Thyroid gland (tissue), 4 donors: ENCODE results near the gene CLP1. TPM values are rescaled to one million over a fixed set of nuclear protein-coding genes. Genes with fewer than 3 reads are reported as not detected.
A peak's percentile ranks its signal among the peaks of the same experiment; 100 is the strongest.

Source experiments
- DNase-seq, 2 donors: peaks; one replicate each; pipeline ENCODE4 v3.0.0-alpha.2; 2019
- H3K27ac ChIP-seq, 3 donors: fragments of 200-600 bp; sonication (generic); 1 replicate in 2 of 3; 2 replicates in 1 of 3; pipeline ENCODE4 v1.5.1; 2016 to 2019; ENCODE audit warnings: mild to moderate bottlenecking in 1 of 3, moderate library complexity in 1 of 3
- H3K27me3 ChIP-seq: fragments of 200-600 bp; sonication (generic); one replicate; pipeline ENCODE4 v1.5.1; 2019
- H3K36me3 ChIP-seq, 2 donors: fragments of 200-600 bp; sonication (generic); one replicate each; pipeline ENCODE4 v1.5.1; 2016 to 2019
- H3K4me1 ChIP-seq, 2 donors: fragments of 200-600 bp; sonication (generic); one replicate each; pipeline ENCODE4 v1.5.1; 2017 to 2019
- H3K4me3 ChIP-seq, 3 donors: fragments of 200-600 bp; sonication (generic); replicated peaks in 1 of 3; 1 replicate in 2 of 3; 2 replicates in 1 of 3; pipeline ENCODE4 v1.5.1; 2016; ENCODE audit warnings: mild to moderate bottlenecking in 1 of 3
- H3K9me3 ChIP-seq: fragments of 200-600 bp; sonication (generic); one replicate; pipeline ENCODE4 v1.5.1; 2017
- POLR2A ChIP-seq, 2 donors: fragments of 450-650 bp; IDR thresholded peaks; one replicate each; pipeline ENCODE4 v1.6.1; 2017; ENCODE audit warnings: antibody characterized with exemption in 2 of 2, mild to moderate bottlenecking in 2 of 2, moderate library complexity in 1 of 2
- WGBS, 2 donors: methylation state at CpG; one replicate each; pipeline ENCODE4 v1.1.5; 2017; 5-methylcytosine and 5-hydroxymethylcytosine counted together
- intact Hi-C: fragments of 100-400 bp; cut with DNase I; formaldehyde crosslinking; loops from one replicate; pipeline ENCODE4 v1.15.1; 2023
- total RNA-seq, 4 donors: library from RNA; depleted of rRNA; stranded (reverse); fragments of >200 nt; gene quantifications; one replicate each; pipeline ENCODE4 v1.2.3, GENCODE V29; 2016
- TF ChIP-seq, protein P1 (sequence below), 6 experiments: fragments of 200-600 bp in 3 of 6; fragments of 450-650 bp in 3 of 6; sonication (generic) in 3 of 6; IDR thresholded peaks; one replicate each; pipeline ENCODE4 v1.5.1; 2016 to 2019; ENCODE audit warnings: antibody characterized with exemption in 6 of 6, mild to moderate bottlenecking in 2 of 6, inconsistent platforms in 1 of 6, moderate library complexity in 1 of 6

CLP1 gene
- 10 to 100 TPM; 10.7 to 15.9 (median 14.1) TPM for total RNA-seq

DNA sequence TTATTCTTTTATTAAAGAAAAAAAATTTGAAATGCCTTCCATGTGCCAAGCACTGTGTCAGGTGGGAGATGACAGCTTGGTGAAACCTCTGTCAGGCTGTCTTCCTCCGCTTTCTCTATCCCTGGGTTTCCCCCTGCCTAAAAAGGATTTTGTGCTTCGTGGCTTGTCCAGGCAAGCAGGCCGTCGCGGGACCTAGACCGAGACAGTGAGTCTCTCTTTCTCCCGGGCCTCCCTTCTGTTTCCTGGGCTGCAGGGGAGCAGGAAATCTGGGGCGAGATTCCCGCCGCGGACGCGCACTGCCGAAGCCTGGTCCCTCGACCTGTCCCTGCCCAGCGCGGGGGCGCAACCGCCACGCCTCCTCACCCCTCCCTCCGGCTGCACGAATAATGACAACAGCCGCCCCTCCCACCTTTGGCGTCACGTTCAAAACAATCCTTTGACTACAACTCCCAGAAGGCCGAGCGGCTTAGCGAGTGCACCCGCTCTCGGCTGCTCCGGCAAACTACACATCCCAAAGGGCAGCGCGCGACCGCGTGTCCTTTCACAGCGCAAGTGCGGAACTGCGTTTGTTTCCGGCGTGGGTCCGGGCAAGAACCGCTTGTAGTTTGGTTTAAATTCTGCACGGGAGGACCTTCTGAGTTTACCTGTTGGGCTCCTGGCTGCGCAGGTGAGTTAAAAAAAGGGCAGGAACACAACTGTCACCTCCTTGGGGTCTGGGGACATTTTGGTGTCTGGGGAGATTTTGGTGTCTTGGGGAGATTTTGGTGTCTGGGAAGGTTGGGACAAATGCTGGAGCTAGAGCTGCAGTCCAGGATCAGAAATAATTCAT is at the start of gene CLP1:
CLP1 (plus strand) TSS at position 569 of the 829 bp plus-strand sequence. CDS start 1,715 bp downstream, outside the sequence.
- H3K36me3 ChIP-seq, result peaks cover 20 to 28% of the 10 kb centered on the region in 2 donors
- intact Hi-C loops, result no loop called here
- TF ChIP-seq POLR2A (IDR thresholded peaks at IDR 0.05), result peak in 1 of 2 donors; percentile 79
- TF ChIP-seq, protein P1, sequence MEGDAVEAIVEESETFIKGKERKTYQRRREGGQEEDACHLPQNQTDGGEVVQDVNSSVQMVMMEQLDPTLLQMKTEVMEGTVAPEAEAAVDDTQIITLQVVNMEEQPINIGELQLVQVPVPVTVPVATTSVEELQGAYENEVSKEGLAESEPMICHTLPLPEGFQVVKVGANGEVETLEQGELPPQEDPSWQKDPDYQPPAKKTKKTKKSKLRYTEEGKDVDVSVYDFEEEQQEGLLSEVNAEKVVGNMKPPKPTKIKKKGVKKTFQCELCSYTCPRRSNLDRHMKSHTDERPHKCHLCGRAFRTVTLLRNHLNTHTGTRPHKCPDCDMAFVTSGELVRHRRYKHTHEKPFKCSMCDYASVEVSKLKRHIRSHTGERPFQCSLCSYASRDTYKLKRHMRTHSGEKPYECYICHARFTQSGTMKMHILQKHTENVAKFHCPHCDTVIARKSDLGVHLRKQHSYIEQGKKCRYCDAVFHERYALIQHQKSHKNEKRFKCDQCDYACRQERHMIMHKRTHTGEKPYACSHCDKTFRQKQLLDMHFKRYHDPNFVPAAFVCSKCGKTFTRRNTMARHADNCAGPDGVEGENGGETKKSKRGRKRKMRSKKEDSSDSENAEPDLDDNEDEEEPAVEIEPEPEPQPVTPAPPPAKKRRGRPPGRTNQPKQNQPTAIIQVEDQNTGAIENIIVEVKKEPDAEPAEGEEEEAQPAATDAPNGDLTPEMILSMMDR (IDR thresholded peaks at IDR 0.05), result no peak
- 2% methylated on average over 31 to 32 of the region's 45 CpGs for WGBS, 2 donors
- H3K27me3 ChIP-seq, result no peaks in the 10 kb centered on the region
- peak within 1 kb of the TSS in 2 of 3 donors; percentile 51 to 59 for H3K4me3 ChIP-seq
- H3K27ac ChIP-seq, result peak within 1 kb of the TSS; percentile 68 to 83 (median 76)
- DNase-seq, result peak; percentile 100
- no peaks in the 10 kb centered on the region for H3K9me3 ChIP-seq
- peaks cover 8 to 12% of the 10 kb centered on the region in 2 donors for H3K4me1 ChIP-seq

DNA sequence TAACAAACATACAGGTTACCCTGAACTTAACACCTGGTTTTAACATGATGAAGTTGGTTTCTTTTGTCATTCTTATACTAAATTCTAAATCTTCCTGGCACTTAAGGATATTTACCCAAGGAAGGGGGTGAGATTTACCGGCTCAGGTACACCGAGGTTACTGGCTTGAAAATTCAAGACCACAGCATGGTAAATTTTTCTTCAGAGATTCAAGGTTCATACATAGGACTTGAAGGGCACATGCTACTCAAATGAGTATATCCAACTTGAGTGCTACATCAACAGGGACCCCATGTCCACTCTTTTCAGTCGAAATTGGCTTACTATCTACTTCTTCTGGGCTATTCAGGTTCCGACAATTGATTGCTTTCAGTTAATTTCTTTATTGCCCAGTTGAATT is 47.4 kb upstream of the CLP1 start:
- H3K9me3 ChIP-seq, result no peaks in the 10 kb centered on the region
- H3K4me1 ChIP-seq, result peaks cover 0 to 7% of the 10 kb centered on the region in 2 donors
- DNase-seq, result no peak
- TF ChIP-seq, protein P1 (IDR thresholded peaks at IDR 0.05), result no peak
- TF ChIP-seq POLR2A (IDR thresholded peaks at IDR 0.05), result no peak
- no peak overlapping the region for H3K4me3 ChIP-seq
- H3K27me3 ChIP-seq, result no peaks in the 10 kb centered on the region
- peaks cover 0 to 5% of the 10 kb centered on the region in 2 donors for H3K36me3 ChIP-seq
- no peak overlapping the region for H3K27ac ChIP-seq
- intact Hi-C loops, result no loop called here
- WGBS, 2 donors, result 93 to 97% methylated on average over 4 of the region's 4 CpGs

DNA sequence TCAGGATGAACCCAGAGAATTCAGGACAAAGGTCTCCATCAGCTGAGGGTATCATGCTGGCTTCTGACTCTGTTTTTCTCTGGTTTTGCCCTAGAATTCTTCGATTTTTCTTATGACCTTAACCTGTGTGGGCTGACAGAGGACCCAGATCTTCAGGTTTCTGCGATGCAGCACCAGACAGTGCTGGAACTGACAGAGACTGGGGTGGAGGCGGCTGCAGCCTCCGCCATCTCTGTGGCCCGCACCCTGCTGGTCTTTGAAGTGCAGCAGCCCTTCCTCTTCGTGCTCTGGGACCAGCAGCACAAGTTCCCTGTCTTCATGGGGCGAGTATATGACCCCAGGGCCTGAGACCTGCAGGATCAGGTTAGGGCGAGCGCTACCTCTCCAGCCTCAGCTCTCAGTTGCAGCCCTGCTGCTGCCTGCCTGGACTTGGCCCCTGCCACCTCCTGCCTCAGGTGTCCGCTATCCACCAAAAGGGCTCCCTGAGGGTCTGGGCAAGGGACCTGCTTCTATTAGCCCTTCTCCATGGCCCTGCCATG is 43.3 kb upstream of the CLP1 start:
- H3K36me3 ChIP-seq, result peaks cover 0 to 5% of the 10 kb centered on the region in 2 donors
- 69 to 85% methylated on average over 9 to 10 of the region's 10 CpGs for WGBS, 2 donors
- H3K27ac ChIP-seq, result no peak overlapping the region
- peak in 1 of 2 donors; percentile 13 for DNase-seq
- intact Hi-C loops, result no loop called here
- no peak for TF ChIP-seq POLR2A (IDR thresholded peaks at IDR 0.05)
- TF ChIP-seq, protein P1 (IDR thresholded peaks at IDR 0.05), result no peak
- peaks cover 0 to 7% of the 10 kb centered on the region in 2 donors for H3K4me1 ChIP-seq
- no peaks in the 10 kb centered on the region for H3K27me3 ChIP-seq
- no peak overlapping the region for H3K4me3 ChIP-seq
- no peaks in the 10 kb centered on the region for H3K9me3 ChIP-seq

DNA sequence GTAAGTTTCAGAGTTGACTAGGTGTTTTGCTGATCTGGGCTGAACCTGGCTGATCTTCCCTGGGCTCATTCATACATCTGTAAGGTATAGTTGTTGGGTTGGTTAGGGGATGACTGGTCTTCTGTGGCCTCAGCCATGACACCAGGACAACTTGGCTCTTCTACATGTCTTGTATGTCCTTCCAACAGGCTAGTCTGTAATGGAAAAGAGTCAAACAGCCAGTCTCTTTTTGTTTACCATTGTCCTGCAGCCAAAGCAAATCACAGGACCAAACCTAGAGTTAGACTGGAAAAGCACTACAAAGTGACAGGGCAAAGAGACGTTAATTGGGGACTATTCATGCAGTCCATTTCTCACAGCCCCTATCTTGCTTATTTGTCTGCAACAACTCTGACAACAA is 42.3 kb upstream of the CLP1 start:
- H3K4me1 ChIP-seq, result peaks cover 0 to 7% of the 10 kb centered on the region in 2 donors
- no peaks in the 10 kb centered on the region for H3K9me3 ChIP-seq
- H3K36me3 ChIP-seq, result peaks cover 0 to 5% of the 10 kb centered on the region in 2 donors
- TF ChIP-seq, protein P1 (IDR thresholded peaks at IDR 0.05), result no peak
- TF ChIP-seq POLR2A (IDR thresholded peaks at IDR 0.05), result no peak
- no peaks in the 10 kb centered on the region for H3K27me3 ChIP-seq
- no peak overlapping the region for H3K27ac ChIP-seq
- intact Hi-C loops, result no loop called here
- H3K4me3 ChIP-seq, result no peak overlapping the region
- no peak for DNase-seq
- WGBS, 2 donors, result 71 to 79% methylated on average over 1 of the region's 1 CpG

DNA sequence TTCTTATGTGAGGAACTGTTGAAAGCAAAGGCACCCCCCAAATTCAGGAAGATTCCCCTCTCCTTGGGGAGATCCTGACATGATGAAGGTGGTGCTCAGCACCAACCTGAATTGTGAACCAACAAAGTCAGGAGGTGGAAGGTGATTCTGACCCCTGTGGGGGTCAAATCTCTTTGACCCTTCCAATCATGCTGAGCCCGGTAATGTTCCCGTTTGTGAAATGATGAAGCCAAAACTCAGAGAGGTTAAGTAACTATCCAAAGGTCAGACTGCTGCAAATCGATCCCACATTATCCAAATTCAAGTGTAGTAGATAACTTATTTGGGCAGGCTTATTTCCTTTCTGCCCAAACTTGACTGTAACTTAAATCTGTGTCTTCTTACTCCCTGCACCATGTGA is 41.0 kb upstream of the CLP1 start:
- Histone ChIP-seq H3K36me3 (peaks cover 0 to 5% of the 10 kb centered on the region in 2 donors), H3K9me3 (no peaks in the 10 kb centered on the region), H3K4me3 (no peak overlapping the region), H3K27ac (no peak overlapping the region), H3K27me3 (no peaks in the 10 kb centered on the region), H3K4me1 (peaks cover 0 to 7% of the 10 kb centered on the region in 2 donors)
- intact Hi-C loops, result no loop called here
- TF ChIP-seq, protein P1 (IDR thresholded peaks at IDR 0.05), result no peak
- no peak for TF ChIP-seq POLR2A (IDR thresholded peaks at IDR 0.05)
- WGBS, 2 donors, result 81 to 93% methylated on average over 3 of the region's 3 CpGs
- no peak for DNase-seq
